HepG2 (cell line): ENCODE results near the gene SLC25A45. TPM values are rescaled to one million over a fixed set of nuclear protein-coding genes. Genes with fewer than 3 reads are reported as not detected.

Experiments used
- BORCS8-MEF2B ChIP-seq: sonication (generic); formaldehyde crosslinking; IDR thresholded peaks from 2 replicates; pipeline ENCODE4 v1.8.0; 2022; ENCODE audit warnings: mild to moderate bottlenecking, missing genetic modification reagents
- CCAR2 ChIP-seq: fragments of 200-400 bp; formaldehyde crosslinking; optimal IDR thresholded peaks from 2 replicates; pipeline ENCODE3; 2018; ENCODE audit warnings: low read depth, mild to moderate bottlenecking, low read length, moderate library complexity
- FOXA3 ChIP-seq: IDR thresholded peaks from 2 replicates; pipeline ENCODE4 v1.6.1; 2016; ENCODE audit warnings: missing genetic modification reagents, missing compliant biosample characterization
- HNF4A ChIP-seq: sonication (generic); formaldehyde crosslinking; IDR thresholded peaks from 2 replicates; pipeline ENCODE4 v1.4.0; 2020; ENCODE audit warnings: missing genetic modification reagents
- KDM4B ChIP-seq: sonication (generic); formaldehyde crosslinking; IDR thresholded peaks from 2 replicates; pipeline ENCODE4 v1.4.0; 2020; ENCODE audit warnings: missing genetic modification reagents
- KIAA2018 ChIP-seq: sonication (generic); formaldehyde crosslinking; IDR thresholded peaks from 2 replicates; pipeline ENCODE4 v1.5.0; 2020; ENCODE audit warnings: mild to moderate bottlenecking, missing genetic modification reagents, borderline replicate concordance
- SNAPC2 ChIP-seq: sonication (generic); formaldehyde crosslinking; IDR thresholded peaks from 2 replicates; pipeline ENCODE4 v1.8.1; 2022; ENCODE audit warnings: mild to moderate bottlenecking, missing genetic modification reagents
- SRSF1 ChIP-seq: fragments of 200-400 bp; formaldehyde crosslinking; optimal IDR thresholded peaks from 2 replicates; pipeline ENCODE3; 2017; ENCODE audit warnings: mild to moderate bottlenecking, low read depth, low read length, moderate library complexity
- TAF15 ChIP-seq: fragments of 200-400 bp; formaldehyde crosslinking; IDR thresholded peaks from one replicate; pipeline ENCODE4 v1.6.1; 2018; ENCODE audit warnings: mild to moderate bottlenecking, low read depth, low read length; ENCODE audit not compliant: poor library complexity, severe bottlenecking
- THAP11 ChIP-seq: IDR thresholded peaks from 2 replicates; pipeline ENCODE4 v1.6.1; 2016; ENCODE audit warnings: missing biosample characterization, missing genetic modification reagents
- ZNF570 ChIP-seq: sonication (generic); formaldehyde crosslinking; IDR thresholded peaks from 2 replicates; pipeline ENCODE4 v1.4.0; 2020; ENCODE audit warnings: mild to moderate bottlenecking, missing genetic modification reagents, borderline replicate concordance
- ZNF761 ChIP-seq: sonication (generic); formaldehyde crosslinking; conservative IDR thresholded peaks from 2 replicates; pipeline ENCODE4 v1.4.0; 2020; ENCODE audit warnings: mild to moderate bottlenecking, missing genetic modification reagents
- polyA plus RNA-seq, 8 experiments: library from polyadenylated mRNA; depleted of rRNA in 3 of 8; stranded (reverse) in 7 of 8; unstranded in 1 of 8; fragments of >200 nt; fragmentation: Illumina TruSeq in 4 of 8; extraction: Trizol in 4 of 8; gene quantifications; 2 replicates each; pipeline versions ENCODE4 v1.2.1 to v1.2.3, GENCODE V29; 2011 to 2016; ENCODE audit warnings: low read depth in 4 of 8, missing spikeins in 1 of 8, mixed read lengths in 1 of 8; ENCODE audit not compliant: insufficient read depth in 1 of 8
- total RNA-seq, 5 experiments: library from RNA; depleted of rRNA; stranded (reverse); fragments of >200 nt; fragmentation: Illumina TruSeq; extraction: Trizol; gene quantifications; 2 replicates each; pipeline ENCODE4 v1.2.3, GENCODE V29; 2016; ENCODE audit warnings: low read depth in 1 of 5
- TF ChIP-seq, protein P1 (sequence below): sonication (generic); formaldehyde crosslinking; IDR thresholded peaks from 2 replicates; pipeline ENCODE4 v1.5.1; 2020; ENCODE audit warnings: missing genetic modification reagents, mild to moderate bottlenecking, borderline replicate concordance
- TF ChIP-seq, protein P2 (sequence below): sonication (generic); formaldehyde crosslinking; IDR thresholded peaks from 2 replicates; pipeline ENCODE4 v1.8.0; 2022; ENCODE audit warnings: missing genetic modification reagents, low read depth, mild to moderate bottlenecking, borderline replicate concordance
- TF ChIP-seq, protein P3 (sequence below): sonication (generic); formaldehyde crosslinking; IDR thresholded peaks from 2 replicates; pipeline ENCODE4 v1.4.0; 2020; ENCODE audit warnings: mild to moderate bottlenecking, missing genetic modification reagents

Gene SLC25A45
- total and polyA plus RNA-seq, 2 of the 13 experiments (the other 11 are each of a cell fraction or from before 2014, with no cell fraction given): 1.2 to 3.4 TPM

- TF ChIP-seq ZNF761 (CRISPR knock-in tag) (0 out of 2 replicates have a peak, but pooled peaks have one; percentile 10), ZNF570 (CRISPR knock-in tag) (no peak; the same call in 1 of the 2 replicates), CCAR2 (peak; percentile 63), FOXA3 (CRISPR knock-in tag) (peak; percentile 62), HNF4A (peak; percentile 62), BORCS8-MEF2B (peak; percentile 61), TAF15 (peak; percentile 99), SRSF1 (peak; percentile 95), KIAA2018 (no peak), SNAPC2 (no peak), KDM4B (CRISPR knock-in tag) (peak; percentile 88), THAP11 (peak; percentile 32; the same call in 1 of the 2 replicates)
- TF ChIP-seq, protein P1, sequence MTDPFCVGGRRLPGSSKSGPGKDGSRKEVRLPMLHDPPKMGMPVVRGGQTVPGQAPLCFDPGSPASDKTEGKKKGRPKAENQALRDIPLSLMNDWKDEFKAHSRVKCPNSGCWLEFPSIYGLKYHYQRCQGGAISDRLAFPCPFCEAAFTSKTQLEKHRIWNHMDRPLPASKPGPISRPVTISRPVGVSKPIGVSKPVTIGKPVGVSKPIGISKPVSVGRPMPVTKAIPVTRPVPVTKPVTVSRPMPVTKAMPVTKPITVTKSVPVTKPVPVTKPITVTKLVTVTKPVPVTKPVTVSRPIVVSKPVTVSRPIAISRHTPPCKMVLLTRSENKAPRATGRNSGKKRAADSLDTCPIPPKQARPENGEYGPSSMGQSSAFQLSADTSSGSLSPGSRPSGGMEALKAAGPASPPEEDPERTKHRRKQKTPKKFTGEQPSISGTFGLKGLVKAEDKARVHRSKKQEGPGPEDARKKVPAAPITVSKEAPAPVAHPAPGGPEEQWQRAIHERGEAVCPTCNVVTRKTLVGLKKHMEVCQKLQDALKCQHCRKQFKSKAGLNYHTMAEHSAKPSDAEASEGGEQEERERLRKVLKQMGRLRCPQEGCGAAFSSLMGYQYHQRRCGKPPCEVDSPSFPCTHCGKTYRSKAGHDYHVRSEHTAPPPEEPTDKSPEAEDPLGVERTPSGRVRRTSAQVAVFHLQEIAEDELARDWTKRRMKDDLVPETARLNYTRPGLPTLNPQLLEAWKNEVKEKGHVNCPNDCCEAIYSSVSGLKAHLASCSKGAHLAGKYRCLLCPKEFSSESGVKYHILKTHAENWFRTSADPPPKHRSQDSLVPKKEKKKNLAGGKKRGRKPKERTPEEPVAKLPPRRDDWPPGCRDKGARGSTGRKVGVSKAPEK (CRISPR knock-in tag): no peak
- TF ChIP-seq, protein P2, sequence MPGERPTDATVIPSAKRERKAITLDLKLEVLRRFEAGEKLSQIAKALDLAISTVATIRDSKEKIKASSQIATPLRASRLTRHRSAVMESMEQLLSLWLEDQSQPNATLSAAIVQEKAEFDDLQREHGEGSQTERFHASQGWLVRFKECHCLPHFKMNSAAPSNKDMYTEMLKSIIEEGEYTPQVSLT: peak; percentile 51; the same call in 1 of the 2 replicates
- TF ChIP-seq, protein P3, sequence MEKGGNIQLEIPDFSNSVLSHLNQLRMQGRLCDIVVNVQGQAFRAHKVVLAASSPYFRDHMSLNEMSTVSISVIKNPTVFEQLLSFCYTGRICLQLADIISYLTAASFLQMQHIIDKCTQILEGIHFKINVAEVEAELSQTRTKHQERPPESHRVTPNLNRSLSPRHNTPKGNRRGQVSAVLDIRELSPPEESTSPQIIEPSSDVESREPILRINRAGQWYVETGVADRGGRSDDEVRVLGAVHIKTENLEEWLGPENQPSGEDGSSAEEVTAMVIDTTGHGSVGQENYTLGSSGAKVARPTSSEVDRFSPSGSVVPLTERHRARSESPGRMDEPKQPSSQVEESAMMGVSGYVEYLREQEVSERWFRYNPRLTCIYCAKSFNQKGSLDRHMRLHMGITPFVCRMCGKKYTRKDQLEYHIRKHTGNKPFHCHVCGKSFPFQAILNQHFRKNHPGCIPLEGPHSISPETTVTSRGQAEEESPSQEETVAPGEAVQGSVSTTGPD: no peak
Observed at GRCh38 chr11:65422633-65423515, 40.4 kb upstream of the SLC25A45 start, which contains the start of gene NEAT1 (continued).
